Measurements from ENCODE around the gene EPS8L1. TPM values are rescaled to one million over a fixed set of nuclear protein-coding genes. Genes with fewer than 3 reads are reported as not detected.
A peak's percentile ranks its signal among the peaks of the same experiment; 100 is the strongest.

The EPS8L1 gene
- polyA plus RNA-seq, 1 of the 3 experiments (the other 2 are of a cell fraction): 12.9 TPM

GRCh38 chr19:55080121-55080967 is 4.7 kb downstream of the EPS8L1 start:
- Histone ChIP-seq H2AFZ (ENCODE audit: low read depth) (no peak overlapping the region), H3F3A (replicated peaks; ENCODE audit: insufficient read depth) (peaks cover 11% of the 10 kb centered on the region), H3K27me3 (ENCODE audit: insufficient read depth) (no peaks in the 10 kb centered on the region), H3K9ac (peak overlapping the region; percentile 51; the same call in 1 of the 2 replicates), H3K4me2 (peak overlapping the region; percentile 89), H3K9me3 (no peaks in the 10 kb centered on the region), H3K36me3 (replicated peaks in 1 of 2; ENCODE audit: control insufficient read depth in 1 of 2, insufficient read depth in 2 of 2, low read length in 1 of 2) (no peaks in the 10 kb centered on the region), H3K4me1 (ENCODE audit: control insufficient read depth in 1 of 2, insufficient read depth in 2 of 2, low read depth in 1 of 2, low read length in 1 of 2) (peaks cover 4 to 21% of the 10 kb centered on the region in 2 experiments; a peak in 2 of 4 replicates), H3K9me2 (no peaks in the 10 kb centered on the region), H4K20me1 (ENCODE audit: insufficient read depth) (no peaks in the 10 kb centered on the region), H3K27ac (ENCODE audit: low read depth in 2 of 2, low read length in 1 of 2) (peak overlapping the region in 1 of 2 experiments; percentile 65; a peak in 1 of 4 replicates), H3K79me2 (ENCODE audit: insufficient read depth) (no peaks in the 10 kb centered on the region), H3K4me3 (ENCODE audit: low read depth in 2 of 2, low read length in 1 of 2) (peak overlapping the region; percentile 68 to 71)
- 8% methylated on average over 45 of the region's 55 CpGs for WGBS (ENCODE audit: low lambda C conversion rate)
- DNase-seq: peak; percentile 96
- ChIA-PET POLR2A (no interaction called here), CTCF (interaction anchor here (0.7 to 1.8 kb wide), 4 partner anchors 8 to 21 kb away, joined by 3 to 5 read pairs (median 4); no protein-coding TSS in a partner anchor)
- TF ChIP-seq MXI1 (IDR thresholded peaks at IDR 0.05; ENCODE audit: low read depth, low read length): 0 out of 2 replicates have a peak, but pooled peaks have one; percentile 25
- TF ChIP-seq EP300 (IDR thresholded peaks at IDR 0.05; ENCODE audit: borderline replicate concordance in 1 of 2, low read depth in 1 of 2, low read length in 1 of 2): no peak
- peak; percentile 44 for TF ChIP-seq NRF1 (IDR thresholded peaks at IDR 0.05; ENCODE audit: low read depth, low read length)
- TF ChIP-seq ELF1 (IDR thresholded peaks at IDR 0.05): no peak
- peak; percentile 22; the same call in 1 of the 2 replicates for TF ChIP-seq POLR2AphosphoS5 (IDR thresholded peaks at IDR 0.05; ENCODE audit: low read depth, low read length)
- peak; percentile 97 for TF ChIP-seq PBX3 (IDR thresholded peaks at IDR 0.05)
- TF ChIP-seq CHD2 (IDR thresholded peaks at IDR 0.05; ENCODE audit: low read length, partially characterized antibody): no peak
- no peak for TF ChIP-seq ZBTB33 (IDR thresholded peaks at IDR 0.05; ENCODE audit: borderline replicate concordance, low read depth)
- TF ChIP-seq, protein P1, sequence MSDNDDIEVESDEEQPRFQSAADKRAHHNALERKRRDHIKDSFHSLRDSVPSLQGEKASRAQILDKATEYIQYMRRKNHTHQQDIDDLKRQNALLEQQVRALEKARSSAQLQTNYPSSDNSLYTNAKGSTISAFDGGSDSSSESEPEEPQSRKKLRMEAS (IDR thresholded peaks at IDR 0.05; ENCODE audit: low read depth): peak; percentile 65
- TF ChIP-seq GABPA (IDR thresholded peaks at IDR 0.05; ENCODE audit: low read depth): no peak
- no peak for TF ChIP-seq RXRA (IDR thresholded peaks at IDR 0.05; ENCODE audit: borderline replicate concordance, low read depth)
- TF ChIP-seq, protein P2, sequence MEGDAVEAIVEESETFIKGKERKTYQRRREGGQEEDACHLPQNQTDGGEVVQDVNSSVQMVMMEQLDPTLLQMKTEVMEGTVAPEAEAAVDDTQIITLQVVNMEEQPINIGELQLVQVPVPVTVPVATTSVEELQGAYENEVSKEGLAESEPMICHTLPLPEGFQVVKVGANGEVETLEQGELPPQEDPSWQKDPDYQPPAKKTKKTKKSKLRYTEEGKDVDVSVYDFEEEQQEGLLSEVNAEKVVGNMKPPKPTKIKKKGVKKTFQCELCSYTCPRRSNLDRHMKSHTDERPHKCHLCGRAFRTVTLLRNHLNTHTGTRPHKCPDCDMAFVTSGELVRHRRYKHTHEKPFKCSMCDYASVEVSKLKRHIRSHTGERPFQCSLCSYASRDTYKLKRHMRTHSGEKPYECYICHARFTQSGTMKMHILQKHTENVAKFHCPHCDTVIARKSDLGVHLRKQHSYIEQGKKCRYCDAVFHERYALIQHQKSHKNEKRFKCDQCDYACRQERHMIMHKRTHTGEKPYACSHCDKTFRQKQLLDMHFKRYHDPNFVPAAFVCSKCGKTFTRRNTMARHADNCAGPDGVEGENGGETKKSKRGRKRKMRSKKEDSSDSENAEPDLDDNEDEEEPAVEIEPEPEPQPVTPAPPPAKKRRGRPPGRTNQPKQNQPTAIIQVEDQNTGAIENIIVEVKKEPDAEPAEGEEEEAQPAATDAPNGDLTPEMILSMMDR (IDR thresholded peaks at IDR 0.05): no peak
- TF ChIP-seq FOXM1 (IDR thresholded peaks at IDR 0.05; ENCODE audit: low read depth): no peak
- no peak for TF ChIP-seq NFIC (IDR thresholded peaks at IDR 0.05; ENCODE audit: borderline replicate concordance)
- no peak for TF ChIP-seq REST (IDR thresholded peaks at IDR 0.05; ENCODE audit: low read depth, low read length)
- no peak for TF ChIP-seq YY1 (IDR thresholded peaks at IDR 0.05; ENCODE audit: low read depth)
- no peak for TF ChIP-seq SIN3A (IDR thresholded peaks at IDR 0.05; ENCODE audit: borderline replicate concordance, low read depth, low read length)
- TF ChIP-seq TCF12 (IDR thresholded peaks at IDR 0.05): no peak
- TF ChIP-seq, protein P3, sequence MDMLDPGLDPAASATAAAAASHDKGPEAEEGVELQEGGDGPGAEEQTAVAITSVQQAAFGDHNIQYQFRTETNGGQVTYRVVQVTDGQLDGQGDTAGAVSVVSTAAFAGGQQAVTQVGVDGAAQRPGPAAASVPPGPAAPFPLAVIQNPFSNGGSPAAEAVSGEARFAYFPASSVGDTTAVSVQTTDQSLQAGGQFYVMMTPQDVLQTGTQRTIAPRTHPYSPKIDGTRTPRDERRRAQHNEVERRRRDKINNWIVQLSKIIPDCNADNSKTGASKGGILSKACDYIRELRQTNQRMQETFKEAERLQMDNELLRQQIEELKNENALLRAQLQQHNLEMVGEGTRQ (IDR thresholded peaks at IDR 0.05; ENCODE audit: borderline replicate concordance, low read depth, low read length): no peak
- TF ChIP-seq FOXJ3 (CRISPR knock-in tag; IDR thresholded peaks at IDR 0.05): no peak
